Measurements from ENCODE around the gene YDJC. TPM values are rescaled to one million over a fixed set of nuclear protein-coding genes. Genes with fewer than 3 reads are reported as not detected.
"Not testable (repeated sequence)": the region's sequence is repeated elsewhere in the genome, so short reads cannot be mapped to it uniquely, and the experiment has no call there.

Gene YDJC
- total and polyA plus RNA-seq, 2 donors from 2014 or later = 24.7 to 28.2 TPM

DNA sequence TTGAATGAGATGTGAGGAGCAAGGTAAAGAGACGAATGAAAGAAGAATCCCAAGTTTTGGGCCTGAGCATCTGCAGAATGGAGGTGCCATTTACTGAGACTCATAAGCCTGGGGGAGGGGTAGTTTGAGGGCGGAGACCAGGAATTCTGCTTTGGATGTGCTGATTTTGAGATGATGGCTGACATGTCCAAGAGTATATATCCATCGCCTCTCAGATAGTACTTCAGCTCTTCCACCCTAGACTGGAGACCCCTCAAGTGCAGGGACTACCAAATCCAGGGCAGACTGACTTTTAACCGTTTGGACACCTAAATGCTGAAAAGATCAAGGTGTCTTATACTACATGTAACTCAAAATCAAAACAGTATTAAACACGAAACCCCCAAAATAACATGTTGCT lies 11.0 kb upstream of the YDJC start:
- intact Hi-C loops (cut with DNase I) = no loop called here
- TF ChIP-seq, protein P1, sequence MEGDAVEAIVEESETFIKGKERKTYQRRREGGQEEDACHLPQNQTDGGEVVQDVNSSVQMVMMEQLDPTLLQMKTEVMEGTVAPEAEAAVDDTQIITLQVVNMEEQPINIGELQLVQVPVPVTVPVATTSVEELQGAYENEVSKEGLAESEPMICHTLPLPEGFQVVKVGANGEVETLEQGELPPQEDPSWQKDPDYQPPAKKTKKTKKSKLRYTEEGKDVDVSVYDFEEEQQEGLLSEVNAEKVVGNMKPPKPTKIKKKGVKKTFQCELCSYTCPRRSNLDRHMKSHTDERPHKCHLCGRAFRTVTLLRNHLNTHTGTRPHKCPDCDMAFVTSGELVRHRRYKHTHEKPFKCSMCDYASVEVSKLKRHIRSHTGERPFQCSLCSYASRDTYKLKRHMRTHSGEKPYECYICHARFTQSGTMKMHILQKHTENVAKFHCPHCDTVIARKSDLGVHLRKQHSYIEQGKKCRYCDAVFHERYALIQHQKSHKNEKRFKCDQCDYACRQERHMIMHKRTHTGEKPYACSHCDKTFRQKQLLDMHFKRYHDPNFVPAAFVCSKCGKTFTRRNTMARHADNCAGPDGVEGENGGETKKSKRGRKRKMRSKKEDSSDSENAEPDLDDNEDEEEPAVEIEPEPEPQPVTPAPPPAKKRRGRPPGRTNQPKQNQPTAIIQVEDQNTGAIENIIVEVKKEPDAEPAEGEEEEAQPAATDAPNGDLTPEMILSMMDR (IDR thresholded peaks at IDR 0.05; ENCODE audit: borderline replicate concordance, extremely low read depth, insufficient read depth) = no peak
- H3K27ac ChIP-seq (ENCODE audit: low read depth in 2 of 2, low read length in 2 of 2) = no peak overlapping the region
- FAIRE-seq (no peak), DNase-seq (no peak)
- no peak overlapping the region for H3K4me3 ChIP-seq (ENCODE audit: low read length in 3 of 3)
- H3K4me1 ChIP-seq (ENCODE audit: control insufficient read depth in 2 of 3, insufficient read depth in 2 of 3, low read depth in 1 of 3, low read length in 3 of 3) = peaks cover 0 to 12% (median 0%) of the 10 kb centered on the region in 3 donors
- H3K36me3 ChIP-seq (ENCODE audit: control insufficient read depth in 2 of 3, insufficient read depth in 3 of 3, low read length in 3 of 3) = no peaks in the 10 kb centered on the region
- H3K27me3 ChIP-seq (ENCODE audit: control insufficient read depth, insufficient read depth, low read length) = no peaks in the 10 kb centered on the region
- H3K9me3 ChIP-seq (ENCODE audit: control insufficient read depth in 2 of 3, insufficient read depth in 1 of 3, low read length in 3 of 3) = no peaks in the 10 kb centered on the region
- peak overlapping the region in 1 of 3 donors; percentile 35 for H3K9ac ChIP-seq (ENCODE audit: low read length in 3 of 3)

DNA sequence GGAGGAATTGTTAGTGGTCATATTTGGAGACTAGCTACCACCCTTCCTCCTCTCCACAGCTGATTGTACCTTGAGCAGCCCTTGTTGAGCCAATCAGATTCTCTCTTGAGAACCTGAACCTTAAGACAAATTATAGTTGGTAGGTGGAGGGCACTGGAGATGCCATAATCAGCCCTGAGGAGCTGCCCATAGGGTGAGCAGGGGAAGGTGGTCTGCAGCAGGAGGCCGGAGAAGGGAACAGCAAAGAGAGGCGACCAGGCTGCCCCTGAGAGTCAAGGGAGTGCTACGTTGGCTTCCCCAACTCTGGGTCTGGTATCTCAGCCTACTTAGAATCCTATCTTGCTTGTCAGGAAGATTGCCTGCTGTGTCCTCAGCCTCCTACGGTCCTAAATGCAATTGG lies 9.5 kb upstream of the YDJC start:
- Histone ChIP-seq H3K4me1 (ENCODE audit: control insufficient read depth in 2 of 3, insufficient read depth in 2 of 3, low read depth in 1 of 3, low read length in 3 of 3) (peaks cover 0 to 12% (median 0%) of the 10 kb centered on the region in 3 donors), H3K9me3 (ENCODE audit: control insufficient read depth in 2 of 3, insufficient read depth in 1 of 3, low read length in 3 of 3) (no peaks in the 10 kb centered on the region), H3K4me3 (ENCODE audit: low read length in 3 of 3) (no peak overlapping the region), H3K27me3 (ENCODE audit: control insufficient read depth, insufficient read depth, low read length) (no peaks in the 10 kb centered on the region), H3K36me3 (ENCODE audit: control insufficient read depth in 2 of 3, insufficient read depth in 3 of 3, low read length in 3 of 3) (no peaks in the 10 kb centered on the region), H3K9ac (ENCODE audit: low read length in 3 of 3) (no peak overlapping the region), H3K27ac (ENCODE audit: low read depth in 2 of 2, low read length in 2 of 2) (no peak overlapping the region)
- no peak for DNase-seq
- intact Hi-C loops (cut with DNase I) = no loop called here
- FAIRE-seq = no peak
- TF ChIP-seq, protein P1 (IDR thresholded peaks at IDR 0.05; ENCODE audit: borderline replicate concordance, extremely low read depth, insufficient read depth) = no peak

DNA sequence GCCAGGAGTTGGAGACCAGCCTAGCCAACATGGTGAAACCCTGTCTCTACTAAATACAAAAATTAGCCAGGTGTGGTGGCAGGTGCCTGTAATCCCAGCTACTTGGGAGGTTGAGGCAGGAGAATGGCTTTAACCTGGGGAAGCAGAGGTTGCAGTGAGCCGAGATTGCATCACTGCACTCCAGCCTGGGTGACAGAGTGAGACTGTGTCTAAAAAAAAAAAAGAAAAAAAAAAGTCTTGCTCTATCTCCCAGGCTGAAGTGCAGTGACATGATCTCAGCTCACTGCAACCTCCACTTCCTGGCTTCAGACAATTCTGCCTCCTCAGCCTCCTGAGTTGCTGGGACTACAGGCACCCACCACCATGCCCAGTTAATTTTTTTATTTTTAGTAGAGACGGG lies 7.6 kb upstream of the YDJC start:
- DNase-seq; H3K27me3 ChIP-seq (ENCODE audit: control insufficient read depth, insufficient read depth, low read length); H3K9me3 ChIP-seq (ENCODE audit: control insufficient read depth in 2 of 3, insufficient read depth in 1 of 3, low read length in 3 of 3); H3K4me3 ChIP-seq (ENCODE audit: low read length in 3 of 3); intact Hi-C loops (cut with DNase I); H3K4me1 ChIP-seq (ENCODE audit: control insufficient read depth in 2 of 3, insufficient read depth in 2 of 3, low read depth in 1 of 3, low read length in 3 of 3); H3K9ac ChIP-seq (ENCODE audit: low read length in 3 of 3); H3K36me3 ChIP-seq (ENCODE audit: control insufficient read depth in 2 of 3, insufficient read depth in 3 of 3, low read length in 3 of 3); H3K27ac ChIP-seq (ENCODE audit: low read depth in 2 of 2, low read length in 2 of 2); FAIRE-seq: not testable (repeated sequence)

DNA sequence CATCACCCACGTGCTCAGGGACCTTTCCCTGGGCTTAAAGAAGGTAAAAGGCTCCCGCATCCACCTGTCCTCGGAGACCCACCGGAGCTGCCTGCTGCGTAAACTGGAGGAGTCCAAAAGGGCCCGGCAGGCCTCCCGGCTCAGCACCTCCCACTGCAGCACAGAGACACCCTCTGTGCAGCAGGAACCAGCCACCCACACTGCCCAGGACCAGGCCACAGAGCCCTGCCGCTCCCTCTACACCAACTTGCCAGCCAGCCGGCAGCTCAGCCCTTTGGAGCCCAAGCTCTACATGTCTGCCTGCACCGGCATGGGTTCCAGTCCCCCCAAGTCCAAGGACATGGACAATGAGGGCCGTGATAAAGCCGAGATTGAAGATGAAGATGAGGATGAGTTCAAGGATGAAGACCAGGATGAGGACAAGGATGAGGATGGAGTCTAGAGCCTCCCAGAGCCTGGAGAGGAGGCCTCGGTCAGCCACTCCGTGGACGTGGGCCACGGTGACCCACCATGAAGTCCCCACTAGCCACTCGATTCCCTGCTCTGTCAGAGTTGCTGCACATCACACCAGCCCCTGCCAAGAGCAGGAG lies 6.9 kb upstream of the YDJC start:
- Histone ChIP-seq H3K9me3 (ENCODE audit: control insufficient read depth in 2 of 3, insufficient read depth in 1 of 3, low read length in 3 of 3) (no peaks in the 10 kb centered on the region), H3K4me1 (ENCODE audit: control insufficient read depth in 2 of 3, insufficient read depth in 2 of 3, low read depth in 1 of 3, low read length in 3 of 3) (peaks cover 0 to 9% (median 0%) of the 10 kb centered on the region in 3 donors), H3K9ac (ENCODE audit: low read length in 3 of 3) (no peak overlapping the region), H3K27me3 (ENCODE audit: control insufficient read depth, insufficient read depth, low read length) (no peaks in the 10 kb centered on the region), H3K27ac (ENCODE audit: low read depth in 2 of 2, low read length in 2 of 2) (no peak overlapping the region), H3K4me3 (ENCODE audit: low read length in 3 of 3) (no peak overlapping the region), H3K36me3 (ENCODE audit: control insufficient read depth in 2 of 3, insufficient read depth in 3 of 3, low read length in 3 of 3) (no peaks in the 10 kb centered on the region)
- TF ChIP-seq, protein P1 (IDR thresholded peaks at IDR 0.05; ENCODE audit: borderline replicate concordance, extremely low read depth, insufficient read depth) = no peak
- peak in 1 of 5 donors; percentile 62 for DNase-seq
- FAIRE-seq = no peak
- intact Hi-C loops (cut with DNase I) = no loop called here
